Activated T-helper 17 cell treated with anti-CD3 and anti-CD28 coated beads, Interleukin-2, amount 50 U/mL, for 72 hours (primary cell): ENCODE data around the gene PYY. TPM values are rescaled to one million over a fixed set of nuclear protein-coding genes. Genes with fewer than 3 reads are reported as not detected.

Experiments
- ATAC-seq: fragments of 150-1000 bp; cut with Tn5 transposase; replicated peaks from 2 replicates; pipeline ENCODE4 v1.10.0; 2021; ENCODE audit warnings: mild to moderate bottlenecking, moderate library complexity
- H3K27ac Mint-ChIP-seq: one replicate; pipeline ENCODE4 v1.8.0; 2022; ENCODE audit warnings: mixed read lengths
- H3K27me3 Mint-ChIP-seq: one replicate; pipeline ENCODE4 v1.8.0; 2022; ENCODE audit warnings: mixed read lengths
- H3K36me3 Mint-ChIP-seq: one replicate; pipeline ENCODE4 v1.8.0; 2022; ENCODE audit warnings: low read depth, mild to moderate bottlenecking, mixed read lengths
- H3K4me1 Mint-ChIP-seq: one replicate; pipeline ENCODE4 v1.8.0; 2022; ENCODE audit warnings: mixed read lengths
- H3K4me3 Mint-ChIP-seq: one replicate; pipeline ENCODE4 v1.8.0; 2022; ENCODE audit warnings: mild to moderate bottlenecking, mixed read lengths
- H3K9me3 Mint-ChIP-seq: one replicate; pipeline ENCODE4 v1.8.0; 2022; ENCODE audit warnings: mixed read lengths
- total RNA-seq, 2 donors: library from RNA; stranded (reverse); gene quantifications; one replicate each; pipeline ENCODE4 v1.2.3, GENCODE V29; 2022

Gene PYY
- total RNA-seq, 2 donors from 2014 or later, result not detected

- H3K4me3 Mint-ChIP-seq, result peak overlapping the region; percentile 73
- peaks cover 9% of the 10 kb centered on the region for H3K27me3 Mint-ChIP-seq
- H3K4me1 Mint-ChIP-seq, result peaks cover 5% of the 10 kb centered on the region
- H3K36me3 Mint-ChIP-seq, result no peaks in the 10 kb centered on the region
- peak; percentile 47 for ATAC-seq
- H3K27ac Mint-ChIP-seq, result no peak overlapping the region
- no peaks in the 10 kb centered on the region for H3K9me3 Mint-ChIP-seq
These were observed 45.6 kb downstream of the PYY start for GRCh38 chr17:43907998-43908721.

- Mint-ChIP-seq H3K27ac (no peak within 1 kb of the TSS), H3K36me3 (no peaks in the 10 kb centered on the region), H3K4me1 (peaks cover 5% of the 10 kb centered on the region), H3K4me3 (peak within 1 kb of the TSS; percentile 73), H3K27me3 (peaks cover 9% of the 10 kb centered on the region), H3K9me3 (no peaks in the 10 kb centered on the region)
- peak; percentile 55 for ATAC-seq
These were observed 46.2 kb downstream of the PYY start, which contains the start of gene MPP2 for GRCh38 chr17:43907425-43907981. Gene MPP2, minus strand, starts transcription at chr17:43907536. Its CDS starts 3,076 bp downstream, at chr17:43904460.

GRCh38 chr17:43906951-43907424 lies 46.8 kb downstream of the PYY start:
- ATAC-seq, result peak; percentile 24
- Mint-ChIP-seq H3K9me3 (no peaks in the 10 kb centered on the region), H3K4me1 (peaks cover 5% of the 10 kb centered on the region), H3K27ac (no peak overlapping the region), H3K4me3 (peak overlapping the region; percentile 73), H3K36me3 (no peaks in the 10 kb centered on the region), H3K27me3 (peaks cover 9% of the 10 kb centered on the region)

- H3K27ac Mint-ChIP-seq, result no peak overlapping the region
- peaks cover 5% of the 10 kb centered on the region for H3K4me1 Mint-ChIP-seq
- no peaks in the 10 kb centered on the region for H3K36me3 Mint-ChIP-seq
- peaks cover 9% of the 10 kb centered on the region for H3K27me3 Mint-ChIP-seq
- H3K9me3 Mint-ChIP-seq, result no peaks in the 10 kb centered on the region
- peak overlapping the region; percentile 73 for H3K4me3 Mint-ChIP-seq
- peak; percentile 48 for ATAC-seq
These were observed 47.5 kb downstream of the PYY start for GRCh38 chr17:43905985-43906852.

GRCh38 chr17:43905400-43905984 lies 48.2 kb downstream of the PYY start:
- H3K4me1 Mint-ChIP-seq, result peaks cover 13% of the 10 kb centered on the region
- H3K27me3 Mint-ChIP-seq, result peaks cover 9% of the 10 kb centered on the region
- no peaks in the 10 kb centered on the region for H3K36me3 Mint-ChIP-seq
- H3K27ac Mint-ChIP-seq, result no peak overlapping the region
- H3K9me3 Mint-ChIP-seq, result no peaks in the 10 kb centered on the region
- no peak overlapping the region for H3K4me3 Mint-ChIP-seq
- ATAC-seq, result no peak

Other genes starting within 250 kb of the PYY start
- gene SOST, start 195.1 kb downstream of the PYY start, total RNA-seq, result not detected
- 10 to 100 TPM; 10.5 to 21.5 TPM for gene DUSP3, start 175.0 kb downstream of the PYY start, total RNA-seq
- not detected for gene CFAP97D1, start 173.5 kb downstream of the PYY start, total RNA-seq
- gene MPP3, start 120.8 kb downstream of the PYY start, total RNA-seq, result under 1 TPM; 0.43 to 0.58 TPM
- gene CD300LG, start 106.8 kb downstream of the PYY start, total RNA-seq, result not detected
- 1 to 10 TPM; 1.3 to 3.3 TPM for gene MPP2, start 46.4 kb downstream of the PYY start, total RNA-seq
- 1 to 10 TPM in 1 of 2 donors, under 1 TPM in 1; 0.90 to 1.9 TPM for gene PPY, start 11.5 kb downstream of the PYY start, total RNA-seq
- gene NAGS, start 50.7 kb upstream of the PYY start, total RNA-seq, result 1 to 10 TPM in 1 of 2 donors, under 1 TPM in 1; 0.48 to 4.8 TPM
- 10 to 100 TPM; 33.0 to 35.1 TPM for gene TMEM101, start 61.0 kb upstream of the PYY start, total RNA-seq
- 10 to 100 TPM; 78.6 to 87.6 TPM for gene LSM12, start 112.7 kb upstream of the PYY start, total RNA-seq
- gene G6PC3, start 116.8 kb upstream of the PYY start, total RNA-seq, result 10 to 100 TPM; 14.9 to 22.8 TPM
- 10 to 100 TPM; 11.0 to 45.4 TPM for gene HDAC5, start 169.7 kb upstream of the PYY start, total RNA-seq
- gene HROB, start 188.0 kb upstream of the PYY start, total RNA-seq, result 10 to 100 TPM; 17.9 to 23.2 TPM
- under 1 TPM; 0.22 to 0.58 TPM for gene ASB16, start 216.8 kb upstream of the PYY start, total RNA-seq
- 10 to 100 TPM; 26.6 to 39.6 TPM for gene TMUB2, start 233.0 kb upstream of the PYY start, total RNA-seq
- gene ATXN7L3, start 245.9 kb upstream of the PYY start, total RNA-seq, result 10 to 100 TPM; 65.5 to 89.1 TPM